NCI-H1092 treated with DMSO at 0.1 percent for 48 hours (cell line): ENCODE measurements around the gene DLG2.
A peak's percentile ranks its signal among the peaks of the same experiment; 100 is the strongest.

Experiments used
- DNase-seq: peaks from one replicate; lab custom pipeline; 2025; lab: John Stamatoyannopoulos, UW

Gene DLG2

GRCh38 chr11:84763931-84764330 lies 863.2 kb downstream of the DLG2 start:
- DNase-seq, result no peak

GRCh38 chr11:84757711-84758110 lies 869.4 kb downstream of the DLG2 start:
- DNase-seq, result no peak

GRCh38 chr11:84751371-84751770 lies 875.8 kb downstream of the DLG2 start:
- DNase-seq, result no peak

- no peak for DNase-seq
Measured at GRCh38 chr11:84747871-84748270, 879.3 kb downstream of the DLG2 start.

- DNase-seq, result no peak
Measured at GRCh38 chr11:84740050-84740449, 887.1 kb downstream of the DLG2 start.

GRCh38 chr11:84724256-84724655 lies 902.9 kb downstream of the DLG2 start:
- DNase-seq, result no peak

GRCh38 chr11:84722583-84723108 lies 904.5 kb downstream of the DLG2 start:
- DNase-seq, result peak; percentile 36

- peak; percentile 30 for DNase-seq
Measured at GRCh38 chr11:84721561-84721961, 905.6 kb downstream of the DLG2 start.

- DNase-seq, result peak; percentile 54
Measured at GRCh38 chr11:84720706-84721402, 906.3 kb downstream of the DLG2 start.

GRCh38 chr11:84719935-84720577 lies 907.1 kb downstream of the DLG2 start:
- peak; percentile 54 for DNase-seq

GRCh38 chr11:84714316-84714780 lies 912.8 kb downstream of the DLG2 start:
- DNase-seq, result peak; percentile 45

GRCh38 chr11:84691830-84692229 lies 935.3 kb downstream of the DLG2 start:
- DNase-seq, result no peak

- no peak for DNase-seq
Measured at GRCh38 chr11:84687433-84687832, 939.7 kb downstream of the DLG2 start.

- no peak for DNase-seq
Measured at GRCh38 chr11:84686716-84687115, 940.4 kb downstream of the DLG2 start.

- no peak for DNase-seq
Measured at GRCh38 chr11:84685976-84686375, 941.2 kb downstream of the DLG2 start.

- no peak for DNase-seq
Measured at GRCh38 chr11:84685149-84685548, 942.0 kb downstream of the DLG2 start.

- no peak for DNase-seq
Measured at GRCh38 chr11:84681456-84681855, 945.7 kb downstream of the DLG2 start.

GRCh38 chr11:84675396-84676025 lies 951.6 kb downstream of the DLG2 start:
- DNase-seq, result peak; percentile 53

- peak; percentile 80 for DNase-seq
Measured at GRCh38 chr11:84673753-84674152, 953.4 kb downstream of the DLG2 start.

GRCh38 chr11:84671325-84671999 lies 955.7 kb downstream of the DLG2 start:
- no peak for DNase-seq

GRCh38 chr11:84663731-84664130 lies 963.4 kb downstream of the DLG2 start:
- no peak for DNase-seq

GRCh38 chr11:84660257-84660977 lies 966.7 kb downstream of the DLG2 start:
- DNase-seq, result no peak
